ENCODE data around the gene SLC7A4.

SLC7A4 gene

DNA sequence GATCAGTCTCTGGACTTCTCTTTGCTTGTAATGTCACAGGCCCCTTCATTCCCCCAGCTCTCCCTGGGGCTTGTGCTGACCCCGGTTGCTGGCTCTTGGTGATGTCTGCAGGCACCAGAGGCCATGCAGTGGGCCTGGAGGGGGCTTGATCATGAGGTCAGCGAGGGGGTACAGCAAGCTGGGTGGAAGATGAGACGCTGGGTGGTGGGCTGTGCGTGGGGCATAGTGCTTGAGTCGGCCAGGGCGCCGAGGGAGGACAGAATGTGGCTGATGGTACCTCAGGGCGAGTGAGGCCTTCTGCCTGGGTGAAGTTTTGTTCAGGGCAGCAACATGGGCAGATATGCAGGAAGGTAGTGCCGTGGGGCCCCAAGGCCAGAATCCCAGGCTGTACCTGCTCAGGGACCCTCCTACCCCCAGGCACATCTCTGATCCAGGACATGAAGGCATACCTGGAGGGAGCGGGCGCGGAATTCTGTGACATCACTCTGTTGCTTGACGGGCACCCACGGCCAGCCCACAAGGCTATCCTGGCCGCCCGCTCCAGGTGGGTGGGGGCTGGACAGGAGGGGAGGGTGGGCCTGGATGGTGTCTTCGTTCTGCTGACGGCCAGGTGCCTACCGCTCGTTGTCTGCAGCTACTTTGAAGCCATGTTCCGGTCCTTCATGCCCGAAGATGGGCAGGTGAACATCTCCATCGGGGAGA is 36.9 kb downstream of the SLC7A4 start:
- no peak for DNase-seq

- no peak for DNase-seq
These were observed 37.5 kb downstream of the SLC7A4 start for GRCh38 chr22:20994902-20995241.

GRCh38 chr22:20994128-20994901 is 38.0 kb downstream of the SLC7A4 start:
- DNase-seq, result no peak

DNA sequence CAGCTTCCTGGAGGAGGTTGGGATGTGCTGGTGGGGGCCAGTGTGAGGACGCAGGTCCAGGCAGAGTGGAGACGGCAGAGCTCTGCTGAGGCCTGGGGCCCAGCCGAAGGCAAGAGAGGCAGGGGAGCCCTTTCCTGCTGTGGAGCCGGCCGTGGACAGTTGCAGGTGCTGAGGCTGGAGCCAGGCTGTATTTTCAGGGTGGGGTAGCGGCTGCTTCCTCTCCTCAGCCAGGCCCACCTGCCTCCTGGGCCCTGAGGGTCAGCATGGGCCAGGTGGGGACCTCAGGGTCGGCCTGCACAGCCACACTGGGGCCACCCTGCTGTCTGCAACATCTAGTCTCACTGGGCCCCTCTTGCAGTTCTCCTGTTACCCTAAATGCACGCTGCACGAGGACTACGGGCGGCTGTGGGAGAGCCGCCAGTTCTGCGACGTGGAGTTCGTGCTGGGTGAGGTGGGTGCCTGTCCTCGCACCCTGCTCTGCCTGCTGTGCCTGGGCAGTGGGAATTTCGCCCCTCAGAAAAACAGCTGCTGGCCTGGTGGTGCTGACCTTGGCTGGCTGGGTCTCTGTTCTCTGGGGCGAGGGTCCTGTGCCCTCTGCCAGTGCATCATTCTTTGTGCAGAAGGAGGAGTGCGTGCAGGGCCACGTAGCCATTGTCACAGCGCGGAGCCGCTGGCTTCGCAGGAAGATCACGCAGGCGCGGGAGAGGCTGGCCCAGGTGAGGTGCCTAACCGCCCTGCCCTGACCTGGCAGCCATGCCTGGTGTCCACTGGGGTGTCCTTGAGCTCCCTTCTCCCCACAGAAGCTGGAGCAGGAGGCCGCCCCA is 38.8 kb downstream of the SLC7A4 start:
- no peak for DNase-seq

DNA sequence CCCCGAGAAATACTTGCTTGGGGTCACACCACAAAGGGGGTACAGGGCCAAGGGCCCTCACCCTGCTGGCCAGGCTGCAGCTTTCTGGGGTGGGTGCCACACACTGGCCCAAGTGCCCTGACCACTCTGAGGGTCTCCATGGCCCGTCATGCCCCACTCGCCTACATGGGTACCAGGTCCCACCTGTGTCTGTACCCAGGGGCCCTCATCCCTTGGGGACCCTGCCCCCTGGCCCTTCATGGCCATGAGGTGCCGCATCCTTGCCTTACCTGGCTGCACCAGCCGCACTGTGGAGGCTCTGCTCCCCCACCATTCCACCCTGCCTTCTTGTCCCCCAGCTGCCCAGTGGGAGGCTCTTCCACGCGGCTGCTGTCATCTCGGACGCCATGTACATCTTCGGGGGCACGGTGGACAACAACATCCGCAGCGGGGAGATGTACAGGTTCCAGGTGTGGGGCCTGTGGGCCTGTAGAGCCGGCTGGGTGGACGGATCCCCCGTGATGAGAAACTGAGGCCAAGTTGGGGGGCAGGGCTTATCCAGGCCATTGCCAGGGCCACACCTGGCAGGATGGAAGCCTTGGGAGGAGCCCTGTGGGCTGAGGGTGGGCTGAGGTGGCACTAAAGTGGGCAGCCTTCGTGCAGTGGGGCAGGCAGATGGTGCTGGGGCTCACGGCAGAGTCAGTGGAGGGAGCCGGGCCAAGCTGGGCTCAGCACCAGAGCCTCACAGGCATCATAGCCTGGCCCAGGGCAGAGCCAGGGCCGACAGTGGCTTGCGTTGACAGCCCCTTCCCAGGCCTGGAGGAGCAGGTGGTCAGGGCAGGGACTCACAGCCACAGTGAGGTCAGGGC is 39.7 kb downstream of the SLC7A4 start:
- no peak for DNase-seq

DNA sequence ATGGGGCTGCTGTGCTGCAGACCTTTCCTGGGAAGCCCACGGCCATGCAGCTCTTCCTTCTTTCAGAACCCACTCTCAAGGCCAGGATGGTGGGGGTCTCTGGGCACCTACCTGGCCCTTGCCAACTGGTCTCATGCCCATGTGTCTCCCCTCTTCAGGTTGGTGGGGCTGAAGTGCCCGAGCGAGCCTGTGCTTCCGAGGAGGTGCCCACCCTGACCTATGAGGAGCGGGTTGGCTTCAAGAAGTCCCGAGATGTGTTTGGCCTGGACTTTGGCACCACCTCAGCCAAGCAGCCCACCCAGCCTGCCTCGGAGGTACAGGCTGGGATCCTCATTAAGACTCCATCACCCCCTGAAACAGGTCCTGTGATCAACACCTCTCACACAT is 40.3 kb downstream of the SLC7A4 start:
- no peak for DNase-seq

DNA sequence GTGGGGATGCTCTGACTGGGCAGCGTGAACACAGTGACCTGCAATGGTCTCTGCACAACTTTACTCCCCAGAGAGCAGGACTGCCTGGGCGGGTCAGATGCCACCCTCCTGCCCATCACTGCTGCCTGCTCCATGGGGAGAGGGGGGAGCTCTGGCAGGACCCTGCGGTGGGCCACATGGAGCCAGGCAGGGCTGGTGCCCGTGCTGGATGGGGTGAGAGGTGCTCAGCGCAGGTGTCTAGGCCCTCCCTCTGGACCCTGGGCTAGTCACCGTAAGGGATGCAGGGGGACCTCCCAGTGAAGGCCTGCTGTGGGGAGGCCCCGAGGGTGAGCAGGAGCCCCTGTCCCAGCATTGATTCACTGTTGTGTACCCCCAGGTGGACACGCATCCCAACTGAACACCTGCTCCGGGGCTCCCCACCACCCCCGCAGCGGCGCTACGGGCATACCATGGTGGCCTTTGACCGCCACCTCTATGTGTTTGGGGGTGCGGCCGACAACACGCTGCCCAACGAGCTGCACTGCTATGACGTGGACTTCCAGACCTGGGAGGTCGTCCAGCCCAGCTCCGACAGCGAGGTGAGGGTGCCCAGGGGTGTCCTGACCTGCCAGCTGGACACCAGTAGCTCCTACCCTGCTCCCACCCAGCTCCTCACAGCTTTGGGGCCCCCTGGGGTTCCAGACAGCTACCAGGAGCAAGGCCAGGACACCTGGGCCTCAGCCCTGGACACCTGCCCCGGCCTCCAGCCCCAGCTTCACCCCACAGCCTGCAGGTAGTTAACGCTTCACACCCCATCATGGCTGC is 40.9 kb downstream of the SLC7A4 start:
- DNase-seq, result no peak

GRCh38 chr22:20990184-20991180 is 41.9 kb downstream of the SLC7A4 start:
- no peak for DNase-seq

GRCh38 chr22:20989323-20990138 is 42.8 kb downstream of the SLC7A4 start:
- DNase-seq, result no peak

DNA sequence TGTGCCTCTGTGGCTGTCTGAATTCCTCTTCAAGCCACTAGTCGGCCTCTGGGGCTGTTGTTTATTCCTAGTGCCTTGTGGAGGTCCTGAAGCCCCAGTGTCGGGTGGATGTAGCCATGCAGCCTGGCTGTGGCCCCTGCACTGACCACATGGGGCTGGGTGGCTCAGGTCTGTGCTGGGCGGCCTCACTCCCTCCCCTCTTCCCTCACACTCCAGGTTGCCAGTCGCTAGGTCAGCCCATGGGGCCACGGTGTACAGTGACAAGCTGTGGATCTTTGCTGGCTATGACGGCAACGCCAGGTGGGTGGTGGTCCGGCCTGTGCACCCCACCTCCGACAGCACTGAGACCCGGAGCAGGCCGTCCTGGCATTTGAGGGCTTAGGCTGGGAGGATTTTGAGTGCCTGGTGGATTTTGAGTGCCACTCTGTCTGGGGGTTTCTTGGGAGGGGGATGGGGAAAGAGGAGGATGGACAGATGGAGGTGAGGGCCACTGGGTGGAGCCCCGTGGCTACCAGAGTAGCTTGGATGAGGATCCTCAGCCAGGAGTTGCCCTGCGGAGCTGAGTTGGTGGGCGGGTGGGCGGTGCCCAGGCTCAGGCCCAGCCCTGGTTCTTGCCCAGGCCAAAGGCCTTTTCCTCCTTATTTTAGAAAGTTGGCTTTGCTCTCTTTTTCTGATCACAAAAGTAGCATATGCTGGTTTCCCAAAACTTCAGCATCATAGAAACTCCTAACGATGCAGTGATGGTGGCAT is 43.6 kb downstream of the SLC7A4 start:
- DNase-seq, result no peak

GRCh38 chr22:20987375-20987774 is 45.0 kb downstream of the SLC7A4 start:
- DNase-seq, result no peak

GRCh38 chr22:20986365-20986764 is 46.0 kb downstream of the SLC7A4 start:
- no peak for DNase-seq

GRCh38 chr22:20985720-20986119 is 46.6 kb downstream of the SLC7A4 start:
- DNase-seq, result no peak

- no peak for DNase-seq
These were observed 49.1 kb downstream of the SLC7A4 start for GRCh38 chr22:20983081-20983771.

GRCh38 chr22:20982563-20982882 is 49.8 kb downstream of the SLC7A4 start:
- no peak for DNase-seq

DNA sequence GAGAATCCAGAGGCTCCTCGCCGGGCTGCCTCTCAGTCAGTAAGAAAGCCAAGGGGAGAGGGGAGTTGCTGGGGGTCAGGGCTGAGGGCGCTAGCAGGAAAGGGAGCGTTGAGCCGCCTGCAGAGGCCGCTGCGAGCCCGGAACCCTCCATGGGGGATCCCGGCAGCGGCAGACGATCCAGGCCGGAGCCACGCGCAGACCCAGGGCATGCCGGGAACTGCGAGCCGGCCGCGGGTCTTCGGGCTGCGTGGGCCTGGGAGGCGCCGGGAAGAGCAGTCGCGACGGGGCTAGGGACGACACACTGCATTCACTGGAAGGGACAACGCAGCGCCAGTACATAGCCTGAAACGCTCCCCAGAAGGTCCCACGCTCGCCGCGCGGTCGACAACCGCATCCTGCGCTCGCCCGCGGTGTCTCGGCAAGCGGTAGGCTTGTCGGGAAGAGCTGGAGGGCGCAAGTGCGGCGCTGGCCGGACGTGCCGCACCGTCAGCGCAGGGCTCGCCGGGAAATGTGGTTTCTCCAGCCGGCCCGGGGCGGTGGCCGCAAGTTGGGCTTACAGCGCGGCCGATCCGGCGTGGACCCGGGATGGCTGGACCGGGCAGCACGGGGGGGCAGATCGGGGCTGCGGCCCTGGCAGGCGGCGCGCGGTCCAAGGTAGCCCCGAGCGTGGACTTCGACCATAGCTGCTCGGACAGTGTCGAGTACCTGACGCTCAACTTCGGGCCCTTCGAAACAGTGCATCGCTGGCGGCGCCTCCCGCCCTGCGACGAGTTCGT is 50.4 kb downstream of the SLC7A4 start, which contains the start of gene LZTR1:
LZTR1 (plus strand) TSS at position 511 of the 776 bp plus-strand sequence; CDS start at position 586, 75 bp downstream.
- peak; percentile 51 for DNase-seq

DNA sequence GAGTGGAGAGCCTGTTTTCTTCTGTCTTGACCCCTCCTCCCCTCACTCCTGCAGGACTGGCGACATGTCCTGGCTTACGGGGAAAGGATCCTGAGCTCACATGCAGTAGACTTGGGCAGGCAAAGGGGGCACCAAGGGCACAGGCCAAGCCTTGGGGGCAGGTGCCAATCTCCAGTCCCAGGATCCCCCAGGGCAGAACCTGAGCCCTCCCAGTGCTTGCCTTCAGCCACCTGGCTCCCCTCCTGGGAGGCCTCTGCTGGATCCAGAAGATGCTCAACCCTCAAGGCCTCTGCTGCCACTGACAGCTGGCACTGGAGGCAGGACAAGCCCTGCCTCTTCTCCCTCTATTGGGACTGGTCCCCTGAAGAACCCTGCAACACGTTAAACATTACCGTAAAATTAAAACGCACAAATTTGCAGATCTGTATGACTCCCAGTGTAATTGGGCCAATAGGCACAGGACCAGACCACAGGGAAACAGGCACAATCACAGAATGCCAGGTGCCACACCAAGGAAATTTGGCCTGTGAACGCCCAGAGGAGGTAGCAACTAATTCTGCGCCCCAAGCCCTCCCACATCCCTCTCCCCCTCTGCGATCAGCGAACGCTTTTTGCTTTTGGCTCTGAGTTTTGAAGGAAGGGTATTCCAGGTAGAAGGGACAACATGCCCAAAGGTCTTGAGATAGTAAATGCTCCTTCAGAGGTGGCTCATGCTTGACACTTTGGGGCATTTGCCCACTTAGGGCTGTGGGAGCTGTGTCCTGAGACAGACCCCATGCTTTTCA is 51.2 kb downstream of the SLC7A4 start:
- no peak for DNase-seq
